ENCODE measurements around the gene LPP.

The LPP gene

DNA sequence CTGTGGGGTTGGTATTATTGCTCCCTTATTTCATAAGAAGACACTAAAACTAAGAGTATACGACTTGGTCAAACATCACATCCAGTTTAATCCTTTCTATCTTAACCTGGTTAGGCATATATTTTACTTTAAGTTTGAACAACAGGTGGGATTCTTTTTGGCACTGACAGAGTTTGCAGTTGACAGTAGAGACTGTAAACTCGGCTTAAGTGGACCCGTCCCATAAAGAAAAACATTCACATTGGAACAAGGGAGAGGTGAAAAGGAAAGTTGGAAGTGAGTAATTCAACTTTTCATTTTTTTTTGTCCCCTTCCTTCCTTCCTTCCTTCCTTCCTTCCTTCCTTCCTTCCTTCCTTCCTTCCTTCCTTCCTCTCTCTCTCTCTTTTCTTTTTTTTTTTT is 355.4 kb downstream of the LPP start:
- no peak for DNase-seq (ENCODE audit: extremely low spot score)
- ChIA-PET CTCF (no interaction called here), POLR2A (no interaction called here)
- TF ChIP-seq, protein P1, sequence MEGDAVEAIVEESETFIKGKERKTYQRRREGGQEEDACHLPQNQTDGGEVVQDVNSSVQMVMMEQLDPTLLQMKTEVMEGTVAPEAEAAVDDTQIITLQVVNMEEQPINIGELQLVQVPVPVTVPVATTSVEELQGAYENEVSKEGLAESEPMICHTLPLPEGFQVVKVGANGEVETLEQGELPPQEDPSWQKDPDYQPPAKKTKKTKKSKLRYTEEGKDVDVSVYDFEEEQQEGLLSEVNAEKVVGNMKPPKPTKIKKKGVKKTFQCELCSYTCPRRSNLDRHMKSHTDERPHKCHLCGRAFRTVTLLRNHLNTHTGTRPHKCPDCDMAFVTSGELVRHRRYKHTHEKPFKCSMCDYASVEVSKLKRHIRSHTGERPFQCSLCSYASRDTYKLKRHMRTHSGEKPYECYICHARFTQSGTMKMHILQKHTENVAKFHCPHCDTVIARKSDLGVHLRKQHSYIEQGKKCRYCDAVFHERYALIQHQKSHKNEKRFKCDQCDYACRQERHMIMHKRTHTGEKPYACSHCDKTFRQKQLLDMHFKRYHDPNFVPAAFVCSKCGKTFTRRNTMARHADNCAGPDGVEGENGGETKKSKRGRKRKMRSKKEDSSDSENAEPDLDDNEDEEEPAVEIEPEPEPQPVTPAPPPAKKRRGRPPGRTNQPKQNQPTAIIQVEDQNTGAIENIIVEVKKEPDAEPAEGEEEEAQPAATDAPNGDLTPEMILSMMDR (IDR thresholded peaks at IDR 0.05; ENCODE audit: control extremely low read depth, extremely low read depth, low read depth, missing control alignments) = no peak

DNA sequence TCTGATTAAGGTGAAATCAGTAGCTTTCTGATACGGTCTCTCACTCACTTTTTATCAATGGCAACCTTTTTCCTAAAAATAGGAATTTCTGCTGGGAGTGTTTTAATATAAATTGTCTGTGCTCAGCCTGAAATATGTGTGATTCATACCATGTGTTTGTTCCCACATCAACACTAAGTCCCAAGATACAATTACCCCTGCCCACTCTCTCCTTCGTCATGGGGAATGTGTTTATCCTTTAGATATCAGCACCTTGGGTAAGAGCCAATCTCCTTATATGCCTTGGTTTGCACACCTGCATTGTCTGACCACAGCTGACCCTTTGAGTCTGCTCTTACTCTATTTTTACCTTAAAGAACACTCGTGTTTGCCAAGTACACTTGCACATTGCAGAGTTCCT is 356.4 kb downstream of the LPP start:
- DNase-seq (ENCODE audit: extremely low spot score) = no peak
- CTCF ChIA-PET = no interaction called here
- POLR2A ChIA-PET = no interaction called here
- TF ChIP-seq, protein P1 (IDR thresholded peaks at IDR 0.05; ENCODE audit: control extremely low read depth, extremely low read depth, low read depth, missing control alignments) = no peak

- ChIA-PET POLR2A (no interaction called here), CTCF (no interaction called here)
- TF ChIP-seq, protein P1 (IDR thresholded peaks at IDR 0.05; ENCODE audit: control extremely low read depth, extremely low read depth, low read depth, missing control alignments) = no peak
- no peak for DNase-seq (ENCODE audit: extremely low spot score)
Observed at GRCh38 chr3:188513662-188514328, 359.8 kb downstream of the LPP start.

GRCh38 chr3:188516515-188516914 is 362.6 kb downstream of the LPP start:
- TF ChIP-seq, protein P1 (IDR thresholded peaks at IDR 0.05; ENCODE audit: control extremely low read depth, extremely low read depth, low read depth, missing control alignments) = no peak
- CTCF ChIA-PET = no interaction called here
- POLR2A ChIA-PET = no interaction called here
- no peak for DNase-seq (ENCODE audit: extremely low spot score)

DNA sequence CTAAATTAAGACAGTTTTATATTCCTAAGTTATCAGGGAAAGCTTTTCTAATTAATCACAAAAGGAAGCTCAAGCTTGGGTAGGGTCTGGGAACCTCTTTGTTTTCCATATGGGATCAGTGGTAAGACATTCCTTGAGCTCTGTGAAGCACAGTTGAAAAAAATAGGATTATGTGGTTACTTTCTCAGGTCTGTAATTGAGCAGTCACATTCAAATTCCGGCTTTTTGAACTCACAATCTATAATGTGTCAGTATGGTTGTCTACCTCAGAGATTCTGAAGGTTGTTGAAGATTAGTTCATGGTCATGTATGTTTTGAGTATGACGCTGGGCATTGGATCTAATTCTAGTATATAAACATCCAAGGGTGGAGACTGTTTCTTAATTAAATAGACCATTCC is 364.5 kb downstream of the LPP start:
- CTCF ChIA-PET = no interaction called here
- TF ChIP-seq, protein P1 (IDR thresholded peaks at IDR 0.05; ENCODE audit: control extremely low read depth, extremely low read depth, low read depth, missing control alignments) = no peak
- POLR2A ChIA-PET = no interaction called here
- DNase-seq (ENCODE audit: extremely low spot score) = no peak

DNA sequence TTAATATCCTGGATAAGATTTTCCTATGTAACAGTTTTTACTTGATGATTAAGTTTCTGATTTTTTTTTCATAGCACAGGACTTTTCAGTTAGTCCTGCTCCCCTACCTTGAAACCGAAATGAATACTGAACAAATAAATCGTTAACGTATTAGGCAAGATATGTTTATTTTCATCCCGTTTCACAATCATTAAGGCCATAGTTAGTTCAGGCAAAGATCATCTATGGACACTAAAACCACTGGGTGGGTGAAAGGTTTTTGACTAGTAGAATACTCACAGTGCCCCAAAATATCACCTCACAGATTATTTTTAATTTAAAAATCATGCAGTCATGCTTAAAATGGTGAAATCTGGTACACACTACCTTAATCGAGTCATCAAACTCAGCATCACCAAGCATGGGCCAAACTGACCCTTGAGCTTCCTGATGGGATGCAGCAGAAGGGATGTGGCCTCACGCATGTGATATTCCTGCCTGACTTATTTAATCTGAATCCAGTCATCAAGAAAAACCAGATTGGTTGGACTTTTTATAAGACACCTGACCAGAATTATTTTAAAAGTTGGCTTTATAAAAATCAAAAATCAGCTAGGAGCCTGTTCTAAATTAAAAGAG is 365.0 kb downstream of the LPP start:
- TF ChIP-seq, protein P1 (IDR thresholded peaks at IDR 0.05; ENCODE audit: control extremely low read depth, extremely low read depth, low read depth, missing control alignments) = no peak
- DNase-seq (ENCODE audit: extremely low spot score) = no peak
- CTCF ChIA-PET = no interaction called here
- POLR2A ChIA-PET = no interaction called here
